Sigmoid colon (tissue), 7 donors: Measurements from ENCODE around the gene PRR18. TPM values are rescaled to one million over a fixed set of nuclear protein-coding genes. Genes with fewer than 3 reads are reported as not detected.
A peak's percentile ranks its signal among the peaks of the same experiment; 100 is the strongest.

Experiments used
- DNase-seq: peaks from one replicate; pipeline ENCODE4 v3.0.0-alpha.2; 2019
- H3K27ac ChIP-seq, 4 donors: fragments of 200-600 bp; sonication (generic); one replicate each; pipeline ENCODE4 v1.5.1; 2016 to 2019; ENCODE audit warnings: mild to moderate bottlenecking in 1 of 4
- H3K27me3 ChIP-seq, 3 donors: fragments of 200-600 bp; sonication (generic); one replicate each; pipeline ENCODE4 v1.5.1; 2019; ENCODE audit warnings: mild to moderate bottlenecking in 1 of 3
- H3K36me3 ChIP-seq, 4 donors: fragments of 200-600 bp; sonication (generic); one replicate each; pipeline ENCODE4 v1.5.1; 2016 to 2019
- H3K4me1 ChIP-seq, 4 donors: fragments of 200-600 bp; sonication (generic); one replicate each; pipeline ENCODE4 v1.5.1; 2017 to 2019
- H3K4me3 ChIP-seq, 4 donors: fragments of 200-600 bp; sonication (generic); one replicate each; pipeline ENCODE4 v1.5.1; 2017 to 2019; ENCODE audit warnings: mild to moderate bottlenecking in 2 of 4, moderate library complexity in 1 of 4
- H3K9me3 ChIP-seq, 4 donors: fragments of 200-600 bp in 3 of 4; sonication (generic) in 3 of 4; one replicate each; pipeline versions ENCODE4 v1.5.1 to v1.6.1; 2013 to 2019
- EP300 ChIP-seq, 4 donors: sonication (generic); formaldehyde crosslinking; IDR thresholded peaks; one replicate each; pipeline ENCODE4 v1.6.1; 2017; ENCODE audit warnings: antibody characterized with exemption in 4 of 4
- POLR2A ChIP-seq, 2 donors: fragments of 450-650 bp; IDR thresholded peaks; one replicate each; pipeline ENCODE4 v1.6.1; 2016; ENCODE audit warnings: antibody characterized with exemption in 2 of 2, mild to moderate bottlenecking in 2 of 2, moderate library complexity in 2 of 2
- POLR2AphosphoS5 ChIP-seq, 4 donors: sonication (generic); formaldehyde crosslinking; IDR thresholded peaks; one replicate each; pipeline ENCODE4 v1.6.1; 2017; ENCODE audit warnings: antibody characterized with exemption in 4 of 4
- WGBS, 2 donors: extraction: QIAGEN DNeasy Blood & Tissue Kit; methylation state at CpG; one replicate each; pipeline ENCODE4 v1.1.7; 2013; 5-methylcytosine and 5-hydroxymethylcytosine counted together
- intact Hi-C: fragments of 100-400 bp; cut with DNase I; formaldehyde crosslinking; loops from one replicate; pipeline ENCODE4 v1.15.1; 2023
- polyA plus RNA-seq, 3 donors: library from polyadenylated mRNA; stranded (reverse); fragments of 200-250 nt; gene quantifications; one replicate each; pipeline ENCODE4 v1.2.3, GENCODE V29; 2013
- total RNA-seq, 4 donors: library from RNA; depleted of rRNA; stranded (reverse); fragments of >200 nt; gene quantifications; one replicate each; pipeline ENCODE4 v1.1.0, GENCODE V29; 2016
- TF ChIP-seq, protein P1 (sequence below), 4 experiments: fragments of 450-650 bp in 3 of 4; fragments of 200-600 bp in 1 of 4; IDR thresholded peaks; one replicate each; pipeline ENCODE4 v1.5.1; 2016 to 2019; ENCODE audit warnings: antibody characterized with exemption in 4 of 4, mild to moderate bottlenecking in 3 of 4, moderate library complexity in 2 of 4
- donor health status: healthy with polysubstance abuse.
- donor health status: Bipolar disorder and iron deficiency.
- donor health status: healthy.

PRR18 gene
- total and polyA plus RNA-seq, 7 donors, result 0.06 to 0.41 TPM; not detected in 5

DNA sequence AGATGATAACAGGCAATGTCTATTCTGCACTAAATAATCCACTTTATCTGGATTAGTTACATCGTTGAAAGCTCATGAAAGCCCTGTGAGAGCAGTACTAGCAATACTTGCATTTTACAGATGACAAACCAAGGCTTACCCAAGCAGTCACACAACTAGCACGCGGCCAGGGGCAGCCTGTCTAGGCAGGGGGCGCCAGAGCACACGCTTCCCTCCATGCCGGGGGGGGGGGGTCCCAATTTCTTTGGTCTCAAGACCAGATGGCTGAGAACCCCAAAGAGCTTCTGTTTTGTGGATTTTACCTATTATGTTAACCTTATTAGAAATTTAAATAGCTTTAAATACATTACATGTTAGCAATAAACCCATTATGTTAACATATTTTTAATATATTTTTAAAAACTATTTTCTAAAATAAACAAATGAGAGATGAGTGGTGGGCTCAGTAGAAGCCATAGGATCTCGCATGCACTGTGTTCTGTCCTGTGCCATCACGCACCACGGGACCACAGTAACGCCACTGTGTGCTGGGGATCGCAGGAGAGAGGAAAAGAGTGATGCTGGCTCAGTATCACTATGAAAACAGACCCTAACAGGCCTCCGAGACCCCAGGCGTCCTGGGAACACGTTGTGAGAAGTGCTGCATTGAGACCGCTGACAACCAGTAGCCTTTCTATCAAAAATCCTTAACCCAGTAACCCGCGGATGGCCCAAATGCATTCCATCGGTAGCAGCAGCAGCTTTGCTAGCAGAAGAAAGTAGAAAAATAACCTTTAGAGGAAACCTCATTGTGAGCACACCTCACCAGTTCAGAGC is 5.3 kb upstream of the PRR18 start:
- DNase-seq, result no peak
- WGBS, 2 donors, result 48 to 56% methylated on average over 18 of the region's 18 CpGs
- TF ChIP-seq POLR2AphosphoS5 (IDR thresholded peaks at IDR 0.05) (no peak), EP300 (IDR thresholded peaks at IDR 0.05) (no peak)
- TF ChIP-seq, protein P1, sequence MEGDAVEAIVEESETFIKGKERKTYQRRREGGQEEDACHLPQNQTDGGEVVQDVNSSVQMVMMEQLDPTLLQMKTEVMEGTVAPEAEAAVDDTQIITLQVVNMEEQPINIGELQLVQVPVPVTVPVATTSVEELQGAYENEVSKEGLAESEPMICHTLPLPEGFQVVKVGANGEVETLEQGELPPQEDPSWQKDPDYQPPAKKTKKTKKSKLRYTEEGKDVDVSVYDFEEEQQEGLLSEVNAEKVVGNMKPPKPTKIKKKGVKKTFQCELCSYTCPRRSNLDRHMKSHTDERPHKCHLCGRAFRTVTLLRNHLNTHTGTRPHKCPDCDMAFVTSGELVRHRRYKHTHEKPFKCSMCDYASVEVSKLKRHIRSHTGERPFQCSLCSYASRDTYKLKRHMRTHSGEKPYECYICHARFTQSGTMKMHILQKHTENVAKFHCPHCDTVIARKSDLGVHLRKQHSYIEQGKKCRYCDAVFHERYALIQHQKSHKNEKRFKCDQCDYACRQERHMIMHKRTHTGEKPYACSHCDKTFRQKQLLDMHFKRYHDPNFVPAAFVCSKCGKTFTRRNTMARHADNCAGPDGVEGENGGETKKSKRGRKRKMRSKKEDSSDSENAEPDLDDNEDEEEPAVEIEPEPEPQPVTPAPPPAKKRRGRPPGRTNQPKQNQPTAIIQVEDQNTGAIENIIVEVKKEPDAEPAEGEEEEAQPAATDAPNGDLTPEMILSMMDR (IDR thresholded peaks at IDR 0.05), result peak in 2 of 4 experiments; percentile 19 to 39
- H3K27ac ChIP-seq, result no peak overlapping the region
- H3K9me3 ChIP-seq, result no peaks in the 10 kb centered on the region
- H3K36me3 ChIP-seq, result no peaks in the 10 kb centered on the region
- peaks cover 0 to 4% (median 2%) of the 10 kb centered on the region in 4 donors for H3K4me1 ChIP-seq
- intact Hi-C loops, result no loop called here
- no peak overlapping the region for H3K4me3 ChIP-seq
- peaks cover 6 to 13% (median 8%) of the 10 kb centered on the region in 3 donors for H3K27me3 ChIP-seq

DNA sequence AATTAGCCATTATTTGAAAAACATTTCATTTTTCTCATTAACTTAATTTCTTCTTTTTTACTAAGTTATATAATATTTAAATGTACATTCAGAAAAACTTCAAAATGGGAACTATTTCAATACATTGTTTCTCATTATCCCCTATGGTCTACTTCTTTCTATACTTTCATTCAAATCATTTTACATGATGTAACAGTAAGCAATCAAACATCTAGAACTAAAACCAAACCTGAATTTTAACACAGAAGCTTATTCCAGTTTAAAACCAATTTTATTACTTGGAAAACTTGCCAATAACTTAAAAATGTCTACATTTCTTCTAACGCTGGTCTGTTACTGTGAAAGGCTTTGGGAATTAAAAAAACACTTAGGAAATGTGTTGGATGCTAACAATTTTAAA is 4.6 kb upstream of the PRR18 start:
- Histone ChIP-seq H3K36me3 (no peaks in the 10 kb centered on the region), H3K9me3 (no peaks in the 10 kb centered on the region), H3K27me3 (peaks cover 11 to 19% (median 15%) of the 10 kb centered on the region in 3 donors), H3K27ac (no peak overlapping the region), H3K4me1 (peaks cover 0 to 10% (median 8%) of the 10 kb centered on the region in 4 donors), H3K4me3 (no peak overlapping the region)
- intact Hi-C loops, result no loop called here
- no peak for TF ChIP-seq POLR2A (IDR thresholded peaks at IDR 0.05)
- TF ChIP-seq, protein P1 (IDR thresholded peaks at IDR 0.05), result no peak
- TF ChIP-seq POLR2AphosphoS5 (IDR thresholded peaks at IDR 0.05), result no peak
- no peak for TF ChIP-seq EP300 (IDR thresholded peaks at IDR 0.05)
- no peak for DNase-seq
- WGBS, 2 donors, result 65 to 79% methylated on average over 1 of the region's 1 CpG

DNA sequence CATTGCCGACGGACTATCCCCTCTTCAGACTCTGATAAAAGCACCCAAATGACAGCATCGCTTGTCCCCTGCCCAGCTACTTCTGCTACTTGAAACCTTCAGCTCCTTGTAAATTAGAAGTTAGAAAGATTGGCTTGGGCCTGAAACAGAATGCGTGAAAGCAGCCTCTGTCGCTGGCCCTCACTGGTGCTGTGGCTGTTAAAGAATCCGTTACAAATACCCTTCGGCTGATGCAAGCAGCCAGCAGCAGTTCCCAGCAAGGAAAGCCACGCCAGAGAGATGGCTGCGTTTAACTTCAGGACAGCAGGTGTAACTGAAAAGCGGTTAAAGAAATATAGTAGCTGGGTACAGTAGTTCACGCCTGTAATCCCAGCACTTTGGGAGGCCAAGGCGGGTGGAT is 2.4 kb upstream of the PRR18 start:
- TF ChIP-seq POLR2AphosphoS5 (IDR thresholded peaks at IDR 0.05) (no peak), EP300 (IDR thresholded peaks at IDR 0.05) (no peak), POLR2A (IDR thresholded peaks at IDR 0.05) (no peak)
- TF ChIP-seq, protein P1 (IDR thresholded peaks at IDR 0.05), result no peak
- 91 to 94% methylated on average over 12 of the region's 12 CpGs for WGBS, 2 donors
- Histone ChIP-seq H3K4me1 (peaks cover 0 to 23% (median 19%) of the 10 kb centered on the region in 4 donors), H3K27ac (no peak overlapping the region), H3K9me3 (no peaks in the 10 kb centered on the region), H3K27me3 (peaks cover 28 to 41% (median 33%) of the 10 kb centered on the region in 3 donors), H3K4me3 (no peak overlapping the region), H3K36me3 (no peaks in the 10 kb centered on the region)
- intact Hi-C loops, result no loop called here
- DNase-seq, result no peak

DNA sequence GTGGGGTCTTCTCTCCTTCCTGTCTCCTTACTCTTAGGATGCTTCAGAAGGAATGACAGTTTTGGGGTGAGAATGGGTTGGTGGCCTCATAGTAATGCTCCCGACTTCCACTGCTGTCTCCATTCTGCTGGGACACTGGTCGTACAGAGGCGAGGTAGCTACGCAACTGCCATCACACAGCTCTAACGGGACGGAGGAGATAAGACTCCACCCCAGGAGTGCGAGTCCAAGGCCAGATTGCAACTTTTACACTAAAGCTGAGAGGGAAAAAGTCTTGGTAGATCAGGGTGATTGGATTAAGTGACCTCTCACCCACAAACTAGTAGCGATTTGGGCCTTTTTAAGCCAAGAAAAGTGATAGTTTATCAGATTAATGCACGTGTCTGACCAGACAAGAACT is 1.8 kb upstream of the PRR18 start:
- Histone ChIP-seq H3K27me3 (peaks cover 28 to 48% (median 37%) of the 10 kb centered on the region in 3 donors), H3K4me1 (peaks cover 0 to 23% (median 19%) of the 10 kb centered on the region in 4 donors), H3K9me3 (no peaks in the 10 kb centered on the region), H3K4me3 (no peak overlapping the region), H3K27ac (no peak overlapping the region), H3K36me3 (no peaks in the 10 kb centered on the region)
- no peak for DNase-seq
- TF ChIP-seq POLR2AphosphoS5 (IDR thresholded peaks at IDR 0.05), result no peak
- no peak for TF ChIP-seq EP300 (IDR thresholded peaks at IDR 0.05)
- no peak for TF ChIP-seq POLR2A (IDR thresholded peaks at IDR 0.05)
- TF ChIP-seq, protein P1 (IDR thresholded peaks at IDR 0.05), result no peak
- WGBS, 2 donors, result 64 to 90% methylated on average over 9 of the region's 9 CpGs
- intact Hi-C loops, result no loop called here
